ENCODE data around the gene AP1S1.

AP1S1 gene

DNA sequence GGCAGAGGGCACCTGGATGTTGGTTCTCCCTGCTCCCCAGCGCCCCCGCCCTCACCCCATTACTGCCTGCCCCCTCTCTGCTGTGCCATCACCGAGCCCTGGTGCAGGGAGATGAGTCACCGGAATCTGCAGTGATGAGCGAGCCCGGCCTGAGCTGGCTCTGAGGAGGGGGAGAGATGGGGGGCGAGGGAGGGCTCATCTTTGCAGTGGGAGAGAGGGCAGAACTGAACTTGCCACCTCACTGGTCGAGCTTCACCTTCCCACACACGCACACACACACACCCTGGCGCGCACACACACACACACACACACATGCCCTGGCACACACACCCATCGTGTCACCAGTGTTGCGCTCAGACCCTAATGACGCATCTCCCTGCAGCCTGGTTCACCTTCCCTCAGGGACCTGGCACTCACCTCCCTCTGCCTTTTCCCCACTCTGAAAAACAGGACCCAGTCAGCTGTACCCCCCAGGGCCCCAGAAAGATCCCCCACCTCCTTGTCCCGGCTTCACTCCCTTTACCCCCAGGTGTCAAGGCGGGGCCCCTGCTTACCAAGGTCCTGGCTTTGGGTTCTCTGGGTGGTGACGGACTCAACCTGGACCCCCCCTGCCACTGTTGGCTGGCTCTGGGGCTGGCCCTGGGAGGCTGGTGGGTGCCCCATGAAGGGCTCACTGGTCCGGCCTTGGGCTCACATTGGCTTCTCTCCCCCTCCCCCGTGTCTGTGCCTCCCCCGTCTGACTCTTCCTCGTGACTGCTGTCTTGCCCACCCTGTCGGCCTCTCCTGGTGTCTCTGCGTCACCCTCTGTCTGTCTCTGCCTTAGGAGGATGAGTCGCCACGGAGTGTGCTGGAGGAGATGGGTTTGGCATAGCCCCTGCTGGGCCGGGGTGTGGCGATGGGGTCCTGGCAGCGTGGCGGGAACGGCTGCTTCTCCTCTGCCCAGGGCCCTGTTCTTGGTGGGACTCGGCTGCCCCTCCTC, 5.7 kb downstream of the AP1S1 start:
- no peak for DNase-seq

GRCh38 chr7:101160910-101161309, 6.6 kb downstream of the AP1S1 start:
- DNase-seq: no peak

DNA sequence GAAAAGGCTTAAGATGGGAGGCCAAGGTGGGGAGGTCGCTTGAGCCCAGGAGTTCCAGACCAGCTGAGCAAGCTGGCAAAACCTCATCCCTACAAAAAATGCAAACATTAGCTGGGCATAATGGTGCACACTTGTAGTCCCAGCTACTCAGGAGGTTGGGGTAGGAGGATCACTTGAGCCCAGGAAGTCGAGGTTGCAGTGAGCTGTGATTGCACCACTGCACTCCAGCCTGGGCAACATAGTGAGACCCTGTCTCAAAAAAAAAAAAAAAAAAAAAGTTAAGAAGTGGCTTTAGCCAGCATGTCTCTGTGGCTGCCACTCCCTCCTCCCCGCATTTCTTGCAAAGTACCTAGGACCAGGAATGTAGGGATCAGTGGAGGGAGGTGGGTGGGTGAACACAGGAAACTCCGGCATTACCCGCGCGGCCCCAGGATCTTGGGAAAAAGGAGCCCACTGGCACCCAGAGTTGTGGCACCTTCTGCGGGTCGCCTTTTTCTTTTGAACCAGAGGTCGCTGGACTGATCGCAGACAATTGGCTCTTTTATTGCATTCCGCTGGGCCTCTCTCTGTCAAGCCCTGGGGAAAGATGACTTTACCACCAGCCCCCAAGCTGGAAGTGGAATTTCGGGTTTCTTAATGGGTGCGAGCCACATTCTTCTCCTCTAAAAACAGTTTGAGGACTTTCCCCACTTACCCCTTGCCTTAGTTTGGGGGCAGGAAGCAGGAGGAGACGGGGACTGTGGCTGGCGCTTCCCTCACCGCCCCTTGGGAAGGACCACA, 7.6 kb downstream of the AP1S1 start:
- no peak for DNase-seq

DNA sequence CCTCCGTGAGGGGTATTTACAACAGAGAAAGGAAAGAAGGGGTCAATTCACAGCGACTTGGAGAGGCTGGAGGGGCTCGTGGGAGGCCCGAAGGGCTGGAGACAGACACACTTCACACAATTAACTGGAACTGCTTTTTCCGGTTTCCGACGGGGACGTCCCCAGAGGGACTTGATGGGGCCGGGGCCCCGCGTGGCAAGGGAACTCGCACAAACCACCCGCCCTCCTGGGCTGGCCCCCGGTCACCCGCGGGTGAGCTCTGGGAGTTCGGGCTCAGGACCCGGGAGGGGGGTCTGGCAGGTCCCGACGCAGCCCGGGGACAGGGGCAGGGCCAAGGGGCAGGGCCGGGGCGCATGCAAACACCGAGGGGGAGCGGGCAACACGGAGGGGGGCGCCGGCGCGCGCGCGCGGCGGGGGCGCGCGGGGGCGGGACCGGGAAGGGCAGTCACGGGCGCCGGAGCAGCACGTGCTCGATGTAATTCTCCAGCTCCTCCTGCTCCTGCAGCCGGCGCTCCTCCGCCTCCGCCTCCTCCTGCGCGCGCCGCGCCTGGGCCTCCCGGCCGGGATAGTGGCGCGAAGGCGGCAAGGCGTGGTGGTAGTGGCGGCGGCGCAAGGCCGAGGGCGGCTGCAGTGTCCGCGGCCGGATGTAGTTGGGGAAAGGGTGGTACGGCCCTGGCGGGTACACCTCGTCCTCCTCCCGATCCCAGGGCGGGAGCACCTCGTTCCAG, 8.4 kb downstream of the AP1S1 start:
- peak; percentile 56 for DNase-seq

DNA sequence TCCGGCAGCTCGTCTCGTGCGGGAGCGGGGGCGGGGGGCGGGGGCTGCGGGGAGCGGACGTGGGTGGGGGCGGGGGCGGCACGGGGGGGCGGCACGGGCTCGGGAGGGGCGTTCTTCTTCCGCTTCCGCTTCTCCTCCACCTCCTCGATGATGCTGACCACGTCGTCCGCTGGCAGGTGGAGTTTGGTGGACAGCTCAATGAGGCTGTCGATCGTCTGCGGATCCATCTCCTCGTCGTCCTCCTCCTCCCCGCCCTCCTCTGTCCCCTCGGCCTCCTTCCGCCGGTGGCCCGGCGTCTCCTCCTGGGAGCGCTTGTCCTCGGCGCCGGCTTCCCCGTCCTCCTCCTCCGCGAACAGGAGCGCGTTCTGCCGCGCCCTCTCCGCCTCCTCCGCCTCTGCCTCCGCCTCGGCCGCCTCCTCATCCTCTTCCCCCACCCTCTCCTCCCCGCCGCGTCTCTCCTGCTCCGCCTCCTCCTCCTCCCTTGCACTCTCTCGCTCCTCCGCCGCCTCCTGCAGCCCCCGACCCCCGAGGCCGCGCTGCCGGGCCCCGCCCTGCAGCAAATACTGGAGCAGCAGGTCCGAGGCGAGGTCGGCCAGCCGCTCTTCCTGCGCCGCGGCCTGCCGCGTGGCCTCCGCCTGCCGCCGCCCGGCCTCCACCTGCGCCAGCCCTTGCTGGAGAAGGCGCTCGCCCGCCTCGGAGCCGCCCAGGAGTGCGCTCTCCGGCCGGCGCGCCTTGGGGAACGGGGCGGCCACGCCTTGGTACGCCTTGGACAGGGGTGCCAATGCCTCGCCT, 9.2 kb downstream of the AP1S1 start:
- DNase-seq: no peak

DNA sequence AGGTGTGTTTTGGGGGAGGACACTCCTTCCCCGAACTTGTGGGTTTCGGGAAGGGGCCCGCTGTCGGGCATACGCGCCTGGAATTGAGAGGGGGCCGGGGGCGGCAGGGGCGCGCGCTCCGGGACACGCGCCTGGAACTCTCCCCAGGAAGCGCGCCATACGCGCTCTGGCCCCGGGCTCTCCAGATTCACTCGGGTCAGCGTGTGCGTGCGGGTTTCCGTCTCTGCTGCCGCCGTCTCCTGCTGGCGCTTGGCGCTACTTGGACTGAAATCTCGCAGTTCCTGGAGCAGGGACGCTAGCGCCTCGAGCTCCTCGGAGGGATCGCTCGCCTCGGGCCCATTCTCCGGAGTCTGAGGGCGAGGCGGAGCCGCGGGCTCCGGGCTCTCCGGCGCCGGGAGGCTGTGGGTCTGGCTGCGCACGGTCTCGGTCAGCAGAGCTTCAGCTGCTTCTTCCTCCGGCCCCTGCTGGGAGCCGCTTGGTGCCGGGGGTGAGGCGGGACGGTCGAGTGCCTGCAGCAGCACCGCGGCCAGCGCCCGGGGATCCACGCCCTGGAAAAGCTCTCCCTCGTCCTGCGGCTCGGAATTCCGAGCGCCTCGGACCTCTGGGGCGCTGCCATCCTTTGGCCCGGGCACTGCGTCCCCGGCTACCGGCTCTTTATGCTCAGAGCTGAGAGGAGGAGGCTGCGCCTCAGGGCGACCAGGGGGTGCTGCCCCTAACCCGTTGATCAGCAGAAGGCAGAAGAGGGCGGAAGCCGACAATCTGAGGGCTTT, 10.0 kb downstream of the AP1S1 start:
- DNase-seq: peak; percentile 59

GRCh38 chr7:101165075-101165957, 11.0 kb downstream of the AP1S1 start, which contains the start of gene VGF:
Gene VGF, minus strand, starts transcription at chr7:101165569. Its CDS starts 726 bp downstream, at chr7:101164843.
- peak; percentile 93 for DNase-seq

DNA sequence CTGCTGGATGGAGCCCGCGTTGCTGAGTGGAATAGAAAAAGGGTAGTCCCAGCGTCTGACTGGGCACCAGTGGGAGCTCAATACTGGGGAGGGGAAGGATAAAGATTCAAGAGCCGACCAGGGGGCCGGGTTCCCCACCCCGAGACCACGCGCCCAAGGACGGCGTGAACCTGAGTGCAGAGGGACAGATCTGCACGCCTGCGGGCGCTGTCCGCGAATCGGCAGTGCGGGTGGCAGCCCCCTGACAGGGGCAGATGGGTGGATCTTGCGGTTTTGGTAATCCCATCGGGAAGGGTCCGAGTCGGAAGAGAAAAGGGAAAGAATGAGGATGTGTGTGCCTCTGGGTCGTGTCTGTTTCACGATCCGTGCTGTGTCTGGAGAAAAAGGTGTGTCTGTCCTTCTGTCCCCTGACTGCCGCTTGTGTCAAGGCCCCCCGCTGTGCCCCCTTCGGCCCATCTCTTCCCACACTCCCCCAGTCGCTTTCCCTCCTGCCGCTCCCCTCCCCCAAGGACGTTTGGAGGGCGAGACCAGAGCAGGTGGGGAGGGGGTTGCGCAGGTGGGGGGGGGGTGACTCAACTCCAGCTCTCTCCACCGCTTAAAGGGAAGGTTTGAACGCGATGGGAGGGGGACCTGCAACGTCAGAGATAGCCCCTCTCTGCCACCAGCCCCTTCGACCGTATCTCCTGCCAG, 11.8 kb downstream of the AP1S1 start:
- DNase-seq: no peak

DNA sequence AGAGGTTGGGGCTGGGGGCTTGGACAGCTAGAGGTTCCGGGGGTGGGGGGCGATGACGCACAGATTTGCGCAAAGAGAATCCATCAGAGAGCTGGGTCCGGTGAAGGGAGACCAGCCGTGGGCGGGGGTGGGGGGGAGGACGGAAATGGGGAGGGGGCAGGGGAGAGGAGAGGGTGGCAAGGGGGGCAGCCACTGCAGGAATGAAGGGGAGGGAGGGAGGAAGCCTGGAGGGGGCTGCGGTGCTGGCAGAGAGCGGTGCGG, 12.3 kb downstream of the AP1S1 start:
- DNase-seq: no peak

- DNase-seq: no peak
These were observed 12.8 kb downstream of the AP1S1 start for GRCh38 chr7:101166909-101167644.

GRCh38 chr7:101167645-101168411, 13.6 kb downstream of the AP1S1 start:
- DNase-seq: no peak

DNA sequence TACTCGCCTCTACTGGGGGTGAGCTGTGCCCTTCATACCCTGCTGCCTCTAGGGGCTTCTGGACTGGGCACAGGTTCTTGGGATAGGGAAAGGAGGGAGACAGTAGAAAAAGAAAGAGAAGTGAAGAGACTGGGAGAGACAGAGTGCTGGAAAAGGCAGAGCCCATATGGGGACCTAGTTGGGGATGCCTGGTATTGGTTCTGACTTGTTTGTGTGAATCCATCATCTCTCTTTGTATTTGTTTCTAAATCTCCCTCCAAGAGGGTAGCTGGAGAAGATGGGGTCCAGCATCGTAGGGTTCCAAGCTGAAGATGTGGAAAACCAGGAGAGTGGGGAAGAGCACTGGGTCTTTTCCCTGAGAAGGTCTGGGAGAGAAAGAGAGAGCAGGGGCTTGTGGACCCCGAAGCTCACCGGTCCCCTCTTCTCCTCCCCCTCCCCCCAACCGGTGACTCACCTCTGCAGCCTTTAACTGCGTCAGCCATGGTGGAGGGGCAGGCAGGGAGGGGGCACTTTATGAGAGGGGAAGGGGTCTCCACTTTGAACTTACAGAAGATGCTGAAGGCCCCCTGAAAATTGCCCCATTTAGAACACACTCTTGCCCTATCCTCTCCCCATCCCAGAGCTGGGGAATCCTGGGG, 14.3 kb downstream of the AP1S1 start:
- no peak for DNase-seq

DNA sequence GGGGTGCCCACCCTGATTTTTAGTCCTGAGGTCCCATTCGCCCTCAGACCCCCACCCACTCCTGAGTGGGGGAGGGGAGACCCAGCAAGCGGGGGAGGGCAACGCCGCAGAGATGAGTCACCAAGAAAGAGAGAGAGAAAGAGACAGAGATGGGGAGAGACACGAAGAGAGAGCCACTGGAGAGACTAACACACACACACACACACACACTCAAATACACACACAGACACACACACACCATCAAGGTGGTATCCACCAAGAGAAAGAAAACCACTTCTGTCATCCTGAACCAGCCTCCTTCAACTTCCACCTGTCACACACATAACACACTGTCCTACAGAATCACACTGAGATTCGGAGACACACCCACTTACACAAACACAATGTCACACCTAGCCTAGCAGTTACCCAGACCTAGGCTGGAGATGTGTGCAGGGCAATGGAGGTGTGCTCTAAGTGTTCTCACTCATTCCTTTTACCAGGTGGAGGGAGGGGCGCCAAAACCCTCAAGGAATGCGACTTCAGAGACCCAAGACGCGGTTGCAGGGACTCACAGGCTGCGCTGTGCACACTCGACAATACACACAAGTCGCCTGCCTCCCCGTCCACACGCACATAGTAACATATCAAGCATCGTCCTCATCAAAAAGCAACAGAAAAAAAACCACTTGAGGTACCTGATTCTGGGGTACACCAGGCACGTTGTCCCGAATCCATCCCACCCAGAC, 15.0 kb downstream of the AP1S1 start:
- DNase-seq: no peak

GRCh38 chr7:101169838-101170551, 15.7 kb downstream of the AP1S1 start:
- DNase-seq: peak; percentile 75

DNA sequence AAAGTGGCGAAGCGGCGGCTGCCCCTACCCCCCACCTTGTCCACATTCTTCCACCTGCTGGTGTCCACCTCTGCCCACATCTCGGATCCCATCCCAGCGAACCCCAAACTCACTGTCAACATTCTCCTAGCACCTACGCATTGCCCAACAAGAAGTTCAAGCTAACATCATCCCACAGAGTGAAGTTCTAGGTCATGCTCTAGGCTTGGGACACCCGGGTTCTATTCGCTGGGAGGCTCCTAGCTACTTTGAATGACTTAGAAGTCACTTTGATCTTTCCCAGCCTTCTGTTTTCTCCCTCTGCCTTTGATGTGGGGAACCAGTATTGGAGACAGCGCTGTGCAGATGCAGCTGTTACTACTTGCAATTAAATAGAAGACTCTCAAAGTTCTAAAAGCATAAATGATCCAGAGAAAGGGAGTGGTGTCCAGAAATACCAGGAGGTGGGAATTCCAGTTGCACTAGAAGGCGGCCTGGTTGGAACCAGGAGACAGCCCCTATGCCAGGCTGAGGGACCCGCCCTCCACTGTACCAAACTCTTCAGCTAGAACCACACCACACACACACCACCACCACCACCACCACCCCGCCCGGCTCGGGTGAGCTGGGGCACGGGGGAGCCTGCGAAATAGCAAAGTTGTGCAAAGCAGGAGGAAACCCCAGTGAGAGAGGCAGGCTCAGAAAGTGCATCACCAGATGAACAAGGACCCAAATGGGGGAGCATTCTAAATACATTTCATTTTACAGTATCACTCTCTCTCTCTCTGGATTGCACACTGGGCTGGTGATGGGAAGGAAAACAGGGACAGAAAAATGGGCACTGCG, 16.6 kb downstream of the AP1S1 start:
- no peak for DNase-seq

- DNase-seq: no peak
These were observed 17.2 kb downstream of the AP1S1 start for GRCh38 chr7:101171442-101171837.

Measured in femur (tissue), 1 donor.